Hepatocyte (in vitro differentiated cells): Measurements from ENCODE around the gene PEX1.

ENCODE experiments used
- EZH2 ChIP-seq: fragments of 200-600 bp; sonication (generic); IDR thresholded peaks from 2 replicates; pipeline ENCODE4 v1.6.1; 2016; ENCODE audit warnings: antibody characterized with exemption, mild to moderate bottlenecking, borderline replicate concordance
- EZH2phosphoT487 ChIP-seq: fragments of 200-600 bp; sonication (generic); IDR thresholded peaks from one replicate; pipeline ENCODE4 v1.6.1; 2018; ENCODE audit warnings: antibody characterized with exemption, mild to moderate bottlenecking, low read depth, moderate library complexity; ENCODE audit not compliant: unreplicated experiment, severe bottlenecking
- TF ChIP-seq, protein P1 (sequence below): fragments of 200-600 bp; sonication (generic); IDR thresholded peaks from 2 replicates; pipeline ENCODE4 v1.5.1; 2016; ENCODE audit warnings: antibody characterized with exemption, mild to moderate bottlenecking; ENCODE audit not compliant: poor library complexity

DNA sequence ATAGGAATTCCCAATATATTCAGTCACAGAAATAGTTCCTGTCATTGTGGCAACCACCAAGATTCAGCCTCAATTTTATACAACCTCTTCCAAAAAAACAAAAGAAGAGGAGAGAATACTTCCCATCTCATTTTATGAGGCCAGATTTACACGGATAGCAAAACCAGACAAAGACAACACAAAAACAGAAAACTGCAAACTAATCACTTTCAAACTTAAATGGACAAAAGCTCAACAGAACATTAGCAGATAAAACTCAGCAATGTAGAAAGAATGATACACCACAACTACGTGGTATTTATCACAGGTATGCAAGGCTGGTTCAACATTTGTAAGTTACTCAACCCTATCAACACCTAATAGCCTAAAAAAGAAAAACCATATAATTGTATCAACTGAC lies 22.0 kb downstream of the PEX1 start:
- TF ChIP-seq, protein P1, sequence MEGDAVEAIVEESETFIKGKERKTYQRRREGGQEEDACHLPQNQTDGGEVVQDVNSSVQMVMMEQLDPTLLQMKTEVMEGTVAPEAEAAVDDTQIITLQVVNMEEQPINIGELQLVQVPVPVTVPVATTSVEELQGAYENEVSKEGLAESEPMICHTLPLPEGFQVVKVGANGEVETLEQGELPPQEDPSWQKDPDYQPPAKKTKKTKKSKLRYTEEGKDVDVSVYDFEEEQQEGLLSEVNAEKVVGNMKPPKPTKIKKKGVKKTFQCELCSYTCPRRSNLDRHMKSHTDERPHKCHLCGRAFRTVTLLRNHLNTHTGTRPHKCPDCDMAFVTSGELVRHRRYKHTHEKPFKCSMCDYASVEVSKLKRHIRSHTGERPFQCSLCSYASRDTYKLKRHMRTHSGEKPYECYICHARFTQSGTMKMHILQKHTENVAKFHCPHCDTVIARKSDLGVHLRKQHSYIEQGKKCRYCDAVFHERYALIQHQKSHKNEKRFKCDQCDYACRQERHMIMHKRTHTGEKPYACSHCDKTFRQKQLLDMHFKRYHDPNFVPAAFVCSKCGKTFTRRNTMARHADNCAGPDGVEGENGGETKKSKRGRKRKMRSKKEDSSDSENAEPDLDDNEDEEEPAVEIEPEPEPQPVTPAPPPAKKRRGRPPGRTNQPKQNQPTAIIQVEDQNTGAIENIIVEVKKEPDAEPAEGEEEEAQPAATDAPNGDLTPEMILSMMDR = no peak
- TF ChIP-seq EZH2 (no peak), EZH2phosphoT487 (no peak)
